H1 (cell line): ENCODE results near the gene SLC22A14. TPM values are rescaled to one million over a fixed set of nuclear protein-coding genes. Genes with fewer than 3 reads are reported as not detected.

Source experiments
- EP300 ChIP-seq, 2 experiments: IDR thresholded peaks; 1 replicate in 1 of 2; 2 replicates in 1 of 2; pipeline ENCODE4 v1.6.1; 2011 to 2012; ENCODE audit warnings: low read depth in 2 of 2, low read length in 2 of 2, mild to moderate bottlenecking in 2 of 2, borderline replicate concordance in 1 of 2, inconsistent platforms in 1 of 2, moderate library complexity in 1 of 2
- HDAC2 ChIP-seq, 2 experiments: fragments of 300-600 bp in 1 of 2; sonication (generic) in 1 of 2; IDR thresholded peaks; 2 replicates each; pipeline ENCODE4 v1.6.1; 2011 to 2012; ENCODE audit warnings: low read depth in 2 of 2, low read length in 2 of 2, mild to moderate bottlenecking in 2 of 2, moderate library complexity in 2 of 2, borderline replicate concordance in 1 of 2, inconsistent platforms in 1 of 2
- KDM5A ChIP-seq: fragments of 200-600 bp; IDR thresholded peaks from 2 replicates; pipeline ENCODE4 v1.7.1; 2012; ENCODE audit warnings: mild to moderate bottlenecking, low read length, inconsistent platforms, mixed read lengths
- TBP ChIP-seq: IDR thresholded peaks from 2 replicates; pipeline ENCODE4 v1.6.1; 2011; ENCODE audit warnings: low read depth, low read length, improper control_type of control experiment
- TEAD4 ChIP-seq: IDR thresholded peaks from 2 replicates; pipeline ENCODE4 v1.6.1; 2012; ENCODE audit warnings: low read depth, low read length, inconsistent platforms, mixed read lengths
- polyA plus RNA-seq, 7 experiments: library from polyadenylated mRNA; depleted of rRNA in 3 of 7; stranded (reverse) in 5 of 7; unstranded in 2 of 7; fragments of >200 nt in 5 of 7; fragments of 200-250 nt in 2 of 7; gene quantifications; 1 replicate in 5 of 7; 2 replicates in 1 of 7; 4 replicates in 1 of 7; pipeline versions ENCODE4 v1.2.1 to v1.2.3, GENCODE V29; 2011 to 2013; ENCODE audit warnings: missing spikeins in 2 of 7, mixed read lengths in 2 of 7
- total RNA-seq: library from RNA; stranded (reverse); fragmentation: NEBNext Ultra II Directional; extraction: Animal tissue kit (Norgen Biotek cat#: 25700); gene quantifications from 2 replicates; pipeline ENCODE4 v1.2.1, GENCODE V29; 2021

Gene SLC22A14
- total and polyA plus RNA-seq, 2 of the 8 experiments (the other 6 are each of a cell fraction or from before 2014, with no cell fraction given): 0.03 TPM; not detected in 1

- TF ChIP-seq KDM5A (no peak), HDAC2 (IDR thresholded peaks at IDR 0.05; ENCODE audit: borderline replicate concordance in 1 of 2, low read depth in 2 of 2, low read length in 2 of 2) (no peak), TBP (no peak), TEAD4 (no peak), EP300 (IDR thresholded peaks at IDR 0.05; ENCODE audit: borderline replicate concordance in 1 of 2, low read depth in 2 of 2, low read length in 2 of 2) (no peak)
Measured at GRCh38 chr3:38264353-38264771, 17.7 kb upstream of the SLC22A14 start (continued).
